Measurements from ENCODE around the gene SIRT7. TPM values are rescaled to one million over a fixed set of nuclear protein-coding genes. Genes with fewer than 3 reads are reported as not detected.

The SIRT7 gene
- total RNA-seq, 1 experiment from 2014 or later = 78.3 TPM

- CTCF ChIA-PET = interaction anchor here (0.6 kb wide), 1 partner anchor 15 kb away, joined by 3 read pairs; no protein-coding TSS in a partner anchor
- POLR2A ChIA-PET (ENCODE audit: unreplicated experiment) = no interaction called here
- no peak overlapping the region for H2AFZ ChIP-seq
These were observed 12.5 kb upstream of the SIRT7 start for GRCh38 chr17:81930142-81931125.

GRCh38 chr17:81929253-81930141 lies 11.5 kb upstream of the SIRT7 start:
- no peak for TF ChIP-seq EZH2 (IDR thresholded peaks at IDR 0.05; ENCODE audit: low read depth)
- TF ChIP-seq CTCF (conservative IDR thresholded peaks at IDR 0.05) = no peak
- no peaks in the 10 kb centered on the region for H3K9me3 ChIP-seq (ENCODE audit: insufficient read depth, low read depth)
- ChIA-PET POLR2A (ENCODE audit: unreplicated experiment) (no interaction called here), CTCF (interaction anchor here (1.1 kb wide), 1 partner anchor 59 kb away, joined by 3 read pairs; no protein-coding TSS in a partner anchor)
- intact Hi-C loops (cut with micrococcal nuclease; ENCODE audit: unreplicated experiment) = loop anchor here (5.0 kb wide), 1 partner anchor 62 kb away; no protein-coding TSS in a partner anchor
- peaks cover 5% of the 10 kb centered on the region; the same call in 1 of the 2 replicates for H3F3A ChIP-seq (ENCODE audit: insufficient read depth, low read depth)
- H3K79me2 ChIP-seq (ENCODE audit: low read depth) = peaks cover 26% of the 10 kb centered on the region
- DNase-seq = no peak
- no peak overlapping the region for H3K27ac ChIP-seq
- peak overlapping the region; percentile 78 for H3K4me2 ChIP-seq
- no peaks in the 10 kb centered on the region for H3K9me2 ChIP-seq (ENCODE audit: insufficient read depth)
- no peak overlapping the region for H2AFZ ChIP-seq
- no peaks in the 10 kb centered on the region for H3K27me3 ChIP-seq (ENCODE audit: insufficient read depth, low read depth)
- peaks cover 22% of the 10 kb centered on the region for H3K4me1 ChIP-seq (replicated peaks; ENCODE audit: insufficient read depth)
- BruUV-seq (replicated peaks) = no TSS peak
- no peak overlapping the region; the same call in 1 of the 2 replicates for H3K4me3 ChIP-seq
- H4K20me1 ChIP-seq (ENCODE audit: insufficient read depth) = peaks cover 10% of the 10 kb centered on the region; the same call in 1 of the 2 replicates
- no peaks in the 10 kb centered on the region for H3K36me3 ChIP-seq (ENCODE audit: low read depth)

More at GRCh38 chr17:81930142-81931125, 12.5 kb upstream of the SIRT7 start:
- no peak for DNase-seq
- BruUV-seq (replicated peaks) = no TSS peak
- H3K79me2 ChIP-seq (ENCODE audit: low read depth) = peaks cover 17% of the 10 kb centered on the region
- no peaks in the 10 kb centered on the region for H3K9me3 ChIP-seq (ENCODE audit: insufficient read depth, low read depth)
- 0 out of 2 replicates have a peak, but pooled peaks cover 5% of the 10 kb centered on the region for H4K20me1 ChIP-seq (ENCODE audit: insufficient read depth)
- no peak overlapping the region for H3K4me2 ChIP-seq
- H3K4me1 ChIP-seq (replicated peaks; ENCODE audit: insufficient read depth) = peaks cover 12% of the 10 kb centered on the region
- TF ChIP-seq EZH2 (IDR thresholded peaks at IDR 0.05; ENCODE audit: low read depth) = no peak
- TF ChIP-seq CTCF (conservative IDR thresholded peaks at IDR 0.05) = no peak
- H3K9me2 ChIP-seq (ENCODE audit: insufficient read depth) = no peaks in the 10 kb centered on the region
- no peaks in the 10 kb centered on the region for H3K36me3 ChIP-seq (ENCODE audit: low read depth)
- no peaks in the 10 kb centered on the region for H3K27me3 ChIP-seq (ENCODE audit: insufficient read depth, low read depth)
- H3K4me3 ChIP-seq = no peak overlapping the region
- H3K27ac ChIP-seq = no peak overlapping the region
- H3F3A ChIP-seq (ENCODE audit: insufficient read depth, low read depth) = peaks cover 4% of the 10 kb centered on the region; the same call in 1 of the 2 replicates
- intact Hi-C loops (cut with micrococcal nuclease; ENCODE audit: unreplicated experiment) = no loop called here
